Measurements from ENCODE around the gene NLRC4.

DNA sequence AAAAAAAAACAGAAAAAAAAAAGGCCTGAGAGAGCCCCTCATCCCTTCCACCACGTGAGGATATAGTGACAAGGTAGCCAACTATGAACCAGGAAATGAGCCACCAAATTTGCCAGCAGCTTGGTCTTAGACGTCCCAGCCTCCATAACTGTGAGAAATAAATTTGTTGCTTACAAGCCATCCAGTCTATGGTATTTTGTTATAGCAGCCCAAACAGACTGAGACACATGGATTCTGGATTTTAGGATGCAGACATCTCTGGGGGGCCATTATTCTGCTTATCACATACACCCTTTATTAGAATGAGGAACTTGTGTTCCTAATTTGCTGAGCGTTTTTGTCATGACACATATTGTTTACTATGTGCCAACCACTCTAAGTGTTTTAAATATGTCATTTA lies 7.6 kb upstream of the NLRC4 start:
- no peak for TF ChIP-seq NFRKB (IDR thresholded peaks at IDR 0.05)
- TF ChIP-seq SP1 (IDR thresholded peaks at IDR 0.05) = no peak
- no peak for TF ChIP-seq LEF1 (IDR thresholded peaks at IDR 0.05; ENCODE audit: borderline replicate concordance)
- TF ChIP-seq SUZ12 (IDR thresholded peaks at IDR 0.05) = no peak
- TF ChIP-seq, protein P1, sequence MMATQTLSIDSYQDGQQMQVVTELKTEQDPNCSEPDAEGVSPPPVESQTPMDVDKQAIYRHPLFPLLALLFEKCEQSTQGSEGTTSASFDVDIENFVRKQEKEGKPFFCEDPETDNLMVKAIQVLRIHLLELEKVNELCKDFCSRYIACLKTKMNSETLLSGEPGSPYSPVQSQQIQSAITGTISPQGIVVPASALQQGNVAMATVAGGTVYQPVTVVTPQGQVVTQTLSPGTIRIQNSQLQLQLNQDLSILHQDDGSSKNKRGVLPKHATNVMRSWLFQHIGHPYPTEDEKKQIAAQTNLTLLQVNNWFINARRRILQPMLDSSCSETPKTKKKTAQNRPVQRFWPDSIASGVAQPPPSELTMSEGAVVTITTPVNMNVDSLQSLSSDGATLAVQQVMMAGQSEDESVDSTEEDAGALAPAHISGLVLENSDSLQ (IDR thresholded peaks at IDR 0.05) = no peak
- TF ChIP-seq BHLHE40 (IDR thresholded peaks at IDR 0.05; ENCODE audit: borderline replicate concordance) = no peak
- TF ChIP-seq FOXA1 (IDR thresholded peaks at IDR 0.05) = no peak
- TF ChIP-seq FOXK2 (IDR thresholded peaks at IDR 0.05) = no peak
- TF ChIP-seq ZNF384 (IDR thresholded peaks at IDR 0.05) = no peak
- no peak for TF ChIP-seq ARNT (IDR thresholded peaks at IDR 0.05)
- no peak for TF ChIP-seq ELF4 (IDR thresholded peaks at IDR 0.05)
- TF ChIP-seq FOXM1 (IDR thresholded peaks at IDR 0.05; ENCODE audit: borderline replicate concordance) = no peak
- no peak for TF ChIP-seq TARDBP (IDR thresholded peaks at IDR 0.05)
